Measurements from ENCODE around the gene BRSK2.
"Not testable (repeated sequence)": the region's sequence is repeated elsewhere in the genome, so short reads cannot be mapped to it uniquely, and the experiment has no call there.

Gene BRSK2

DNA sequence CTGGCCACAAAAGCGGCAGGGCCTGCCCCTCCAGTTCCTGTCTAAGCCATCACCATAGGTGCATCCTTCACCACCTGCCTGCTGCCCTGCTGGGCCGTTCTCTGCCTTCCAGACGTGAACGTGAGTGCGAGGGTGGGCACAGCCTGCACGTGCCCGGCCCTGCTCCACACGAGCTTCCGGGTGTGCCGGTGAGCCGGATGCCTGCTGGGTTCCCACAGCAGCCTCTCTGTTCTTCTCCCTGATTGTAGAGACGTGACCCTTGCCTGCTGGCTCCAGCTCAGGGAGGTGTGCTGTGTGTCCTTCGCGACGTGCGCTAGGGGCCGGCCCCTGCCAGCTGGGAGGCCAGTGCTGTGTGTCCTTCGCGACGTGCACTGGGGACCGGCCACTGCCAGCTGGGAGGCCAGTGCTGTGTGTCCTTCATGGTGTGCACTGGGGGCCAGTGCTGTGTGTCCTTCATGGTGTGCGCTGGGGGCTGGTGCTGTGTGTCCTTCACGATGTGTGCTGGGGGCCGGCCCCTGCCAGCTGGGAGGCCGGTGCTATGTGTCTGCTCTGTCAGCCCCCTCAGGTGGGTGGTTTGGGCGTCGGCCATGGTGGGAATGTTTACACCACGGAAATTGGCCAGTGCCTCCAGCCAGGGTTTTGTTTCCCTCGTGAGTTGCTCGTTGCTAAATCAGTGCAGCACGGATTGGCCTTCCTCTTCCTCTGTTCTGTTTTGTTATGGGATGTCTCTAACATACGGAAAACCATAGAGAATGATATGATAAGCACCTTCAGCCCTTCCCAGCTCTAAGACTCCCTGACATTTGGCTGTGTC, 35.4 kb upstream of the BRSK2 start:
- DNase-seq = no peak

DNA sequence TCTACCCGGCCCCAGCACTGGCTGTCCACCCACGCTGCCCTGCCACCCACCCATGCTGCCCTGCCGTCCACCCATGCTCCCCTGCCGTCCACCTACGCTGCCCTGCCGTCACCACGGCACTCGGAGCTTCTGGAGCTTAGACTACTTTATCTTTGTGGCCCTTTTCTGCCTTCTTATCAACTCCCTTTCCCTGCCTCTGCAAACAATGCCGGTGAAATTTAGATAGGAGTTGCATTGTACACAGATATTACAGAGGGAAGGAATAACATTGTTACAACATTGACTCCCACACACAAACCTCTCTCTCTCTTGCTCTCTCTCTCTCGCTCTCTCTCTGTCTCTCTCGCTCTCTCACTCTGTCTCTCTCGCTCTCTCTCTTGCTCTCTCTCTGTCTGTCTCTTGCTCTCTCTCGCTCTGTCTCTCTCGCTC, 33.7 kb upstream of the BRSK2 start:
- DNase-seq = no peak

DNA sequence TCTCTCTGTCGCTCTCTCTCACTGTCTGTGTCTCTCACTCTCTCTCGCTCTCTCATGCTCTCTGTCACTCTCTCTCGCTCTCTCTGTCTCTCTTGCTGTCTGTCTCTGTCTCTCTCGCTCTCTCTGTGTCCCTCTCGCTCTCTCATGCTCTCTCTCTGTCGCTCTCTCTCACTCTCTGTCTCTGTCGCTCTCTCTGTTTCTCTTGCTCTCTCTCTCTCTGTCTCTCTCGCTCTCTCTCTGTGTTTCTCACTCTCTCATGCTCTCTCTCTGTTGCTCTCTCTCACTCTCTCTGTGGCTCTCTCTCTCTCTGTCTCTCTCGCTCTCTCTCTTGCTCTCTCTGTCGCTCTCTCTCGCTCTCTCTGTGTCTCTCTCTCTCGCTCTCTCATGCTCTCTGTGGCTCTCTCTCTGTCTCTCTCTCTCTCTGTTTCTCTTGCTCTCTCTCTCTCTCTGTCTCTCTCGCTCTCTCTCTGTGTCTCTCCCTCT, 33.2 kb upstream of the BRSK2 start:
- no peak for DNase-seq

DNA sequence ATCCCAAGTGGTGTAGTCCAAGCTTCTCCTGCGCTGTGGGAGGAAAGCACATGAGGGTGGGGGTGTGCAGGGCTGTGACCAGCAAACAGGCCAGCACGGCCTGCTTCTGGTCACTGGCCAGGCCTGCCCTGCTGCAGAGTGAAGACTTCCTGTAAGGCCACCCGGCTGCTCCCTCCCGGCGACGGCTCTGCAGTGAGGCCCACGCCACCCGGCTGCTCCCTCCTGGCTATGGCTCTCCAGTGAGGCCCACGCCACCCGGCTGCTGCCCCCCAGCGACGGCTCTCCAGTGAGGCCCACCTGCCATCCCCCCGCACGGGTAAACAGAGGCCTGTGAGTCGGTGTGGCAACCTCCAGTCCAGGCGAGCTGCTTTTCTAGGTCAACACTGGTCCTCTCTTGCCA, 31.4 kb upstream of the BRSK2 start:
- DNase-seq = no peak

DNA sequence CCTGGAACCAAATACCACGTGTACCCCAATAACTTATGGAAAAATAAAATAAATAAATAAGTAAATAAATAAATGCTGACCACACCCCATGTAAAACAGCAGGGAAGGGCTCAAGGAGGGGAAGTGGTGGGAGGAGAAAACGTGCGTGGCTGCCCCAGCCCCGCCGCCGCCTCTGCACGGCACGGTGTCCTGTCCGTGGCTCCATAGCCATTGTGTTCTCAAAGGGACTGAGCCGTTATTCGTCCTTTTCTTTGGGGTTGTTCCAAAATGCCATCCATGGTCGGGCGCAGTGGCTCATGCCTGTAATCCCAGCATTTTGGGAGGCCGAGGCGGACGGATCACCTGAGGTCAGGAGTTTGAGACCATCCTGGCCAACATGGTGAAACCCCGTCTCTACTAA, 30.8 kb upstream of the BRSK2 start:
- DNase-seq = not testable (repeated sequence)

DNA sequence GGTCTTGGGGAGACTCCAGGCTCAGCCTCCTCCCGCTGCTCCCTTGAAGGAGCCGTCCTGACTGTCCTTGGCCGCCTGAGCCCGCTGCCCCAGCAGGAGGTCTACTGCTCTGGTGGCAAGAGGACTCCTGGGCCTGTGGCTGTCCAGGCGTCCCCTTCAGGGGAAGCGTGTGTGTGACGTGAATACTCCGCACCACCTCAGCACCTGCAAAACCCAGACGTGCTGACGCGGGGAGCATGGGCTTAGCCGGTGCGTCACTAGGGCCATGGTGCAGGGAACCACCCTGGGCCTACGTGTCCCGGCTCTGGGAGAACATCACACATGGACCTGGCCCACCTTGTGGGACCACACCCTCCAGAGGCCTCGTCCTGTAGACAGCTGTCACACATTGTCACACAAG, 30.2 kb upstream of the BRSK2 start:
- no peak for DNase-seq

DNA sequence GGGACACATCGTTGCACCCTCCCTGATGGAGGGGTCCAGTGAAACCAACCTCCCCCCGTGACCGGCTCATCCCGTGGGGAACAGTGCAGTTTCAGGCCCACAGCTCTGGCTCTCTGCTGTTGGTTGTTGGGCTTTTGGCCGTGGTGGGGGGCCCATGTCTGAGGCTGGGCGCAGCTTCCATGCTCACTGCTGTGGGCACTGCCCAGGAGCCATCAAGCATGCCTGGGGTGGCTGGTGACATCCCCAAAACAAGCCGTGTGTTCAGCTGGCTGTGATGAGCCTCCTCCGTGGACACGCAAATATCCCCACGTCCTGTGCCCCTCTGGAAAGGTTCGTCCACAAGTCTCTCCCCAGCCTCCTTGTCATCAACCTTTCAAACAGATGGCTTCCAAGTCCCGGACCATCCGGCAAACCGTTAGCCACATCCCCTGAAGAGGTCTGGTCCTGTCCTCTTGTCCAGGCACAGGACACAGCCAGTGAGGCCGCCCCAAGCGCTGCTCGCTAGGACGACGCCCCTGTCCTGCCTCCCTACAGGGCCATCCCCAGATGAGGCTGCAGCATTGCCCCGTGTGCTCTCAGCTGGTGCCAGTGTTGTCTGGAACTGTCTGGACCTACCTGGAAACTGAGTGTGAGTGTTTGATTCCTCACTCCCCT, 29.4 kb upstream of the BRSK2 start:
- DNase-seq = no peak

DNA sequence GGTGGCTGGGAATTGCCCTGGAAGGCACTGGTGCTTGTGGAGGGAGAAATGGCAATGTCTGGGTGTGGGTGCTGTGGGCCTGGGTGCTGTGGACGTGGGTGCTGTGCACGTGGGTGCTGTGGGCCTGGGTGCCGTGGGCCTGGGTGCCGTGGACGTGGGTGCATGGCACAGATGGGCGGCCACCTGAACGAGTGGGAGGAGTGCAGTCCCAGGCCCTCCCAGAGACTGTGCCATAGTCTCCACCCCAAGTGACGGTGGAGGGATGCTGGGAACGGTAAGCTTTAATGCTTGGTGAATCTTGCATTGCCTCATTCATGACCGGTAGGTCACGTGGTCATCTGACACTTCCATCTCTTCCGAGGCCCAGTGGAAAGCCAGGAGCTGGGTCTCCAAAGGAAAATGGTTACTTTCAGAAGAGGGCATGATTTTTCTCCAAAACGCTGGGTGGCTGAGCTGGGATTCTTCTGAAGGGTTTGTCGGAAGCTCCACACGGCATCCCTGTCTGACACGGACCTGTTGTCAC, 28.8 kb upstream of the BRSK2 start:
- no peak for DNase-seq

DNA sequence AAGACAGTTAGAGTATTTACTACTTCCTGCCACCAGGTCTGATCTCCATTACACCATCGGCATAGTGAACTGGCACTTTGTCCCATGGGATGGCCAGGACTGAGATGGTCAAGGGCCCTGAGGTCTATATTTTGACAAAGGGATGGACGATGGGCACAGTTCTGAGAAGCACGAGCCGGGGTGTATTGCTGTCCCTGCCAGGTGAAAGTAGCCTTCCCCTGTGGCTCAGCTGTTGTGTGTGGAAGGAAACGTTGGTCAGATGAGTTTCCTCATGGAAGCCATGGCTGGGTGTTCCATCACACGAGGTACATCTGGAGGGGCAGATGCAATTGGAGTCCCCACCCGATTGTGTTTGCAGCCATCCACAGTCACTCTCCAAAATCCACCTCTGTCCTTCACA, 27.9 kb upstream of the BRSK2 start:
- DNase-seq = no peak

DNA sequence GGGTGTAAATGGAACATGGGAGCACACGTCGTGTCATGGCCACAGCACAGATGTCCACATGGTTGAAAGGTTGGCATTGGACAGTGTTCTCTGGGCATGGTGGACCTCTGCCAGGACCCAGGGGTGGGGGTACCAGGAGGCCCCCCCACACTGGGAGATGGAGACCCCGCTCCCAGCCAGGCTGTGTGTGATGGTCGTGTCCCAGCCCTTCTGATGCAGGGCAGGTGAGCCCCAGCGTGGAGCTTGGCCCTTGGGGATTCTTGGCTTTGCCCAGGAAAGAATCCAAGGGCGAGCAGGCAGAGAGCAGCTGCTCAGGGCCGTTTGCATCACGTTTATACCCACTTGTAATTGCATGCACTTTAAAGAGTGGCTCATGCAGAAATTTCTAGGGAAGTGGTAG, 22.0 kb upstream of the BRSK2 start:
- DNase-seq = no peak

DNA sequence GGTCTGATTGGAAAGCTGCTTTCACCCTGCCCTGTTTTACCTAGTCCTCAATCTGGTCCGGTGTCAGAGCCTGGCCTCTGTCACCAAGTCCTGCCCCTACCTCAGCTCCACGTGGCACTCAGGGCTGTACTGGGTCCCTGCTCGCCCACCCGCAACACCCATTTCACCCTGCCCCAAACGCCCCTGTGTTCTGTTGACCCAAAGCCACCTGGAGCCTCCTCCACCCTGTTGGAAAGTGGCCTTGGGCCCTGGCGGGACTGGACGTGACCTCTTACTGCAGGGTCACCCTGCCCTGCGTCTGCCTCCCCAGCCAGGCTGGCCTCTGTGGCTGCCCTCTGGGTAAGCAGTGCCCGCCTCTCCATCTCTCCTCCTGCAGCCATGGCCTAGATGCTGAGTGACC, 21.5 kb upstream of the BRSK2 start:
- no peak for DNase-seq

DNA sequence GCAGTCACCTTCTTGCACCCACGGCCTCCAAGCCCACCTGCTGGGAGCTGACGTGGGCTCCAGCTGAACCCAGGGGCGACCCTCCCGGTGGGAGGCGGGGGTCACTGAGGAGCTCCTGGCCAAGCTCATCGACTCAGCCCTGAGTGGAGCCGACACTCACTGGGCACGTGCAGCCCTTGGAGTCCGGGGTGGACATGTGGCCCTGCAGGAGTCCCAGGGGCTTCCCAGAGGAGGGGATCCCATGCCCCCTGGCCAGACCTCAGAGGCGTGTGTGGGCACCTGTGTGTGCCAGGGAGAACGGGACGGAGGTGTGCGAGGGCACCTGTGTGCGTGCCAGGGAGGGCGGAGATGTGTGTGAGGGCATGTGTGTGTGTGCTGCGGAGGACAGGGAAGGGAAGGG, 20.8 kb upstream of the BRSK2 start:
- DNase-seq = no peak

DNA sequence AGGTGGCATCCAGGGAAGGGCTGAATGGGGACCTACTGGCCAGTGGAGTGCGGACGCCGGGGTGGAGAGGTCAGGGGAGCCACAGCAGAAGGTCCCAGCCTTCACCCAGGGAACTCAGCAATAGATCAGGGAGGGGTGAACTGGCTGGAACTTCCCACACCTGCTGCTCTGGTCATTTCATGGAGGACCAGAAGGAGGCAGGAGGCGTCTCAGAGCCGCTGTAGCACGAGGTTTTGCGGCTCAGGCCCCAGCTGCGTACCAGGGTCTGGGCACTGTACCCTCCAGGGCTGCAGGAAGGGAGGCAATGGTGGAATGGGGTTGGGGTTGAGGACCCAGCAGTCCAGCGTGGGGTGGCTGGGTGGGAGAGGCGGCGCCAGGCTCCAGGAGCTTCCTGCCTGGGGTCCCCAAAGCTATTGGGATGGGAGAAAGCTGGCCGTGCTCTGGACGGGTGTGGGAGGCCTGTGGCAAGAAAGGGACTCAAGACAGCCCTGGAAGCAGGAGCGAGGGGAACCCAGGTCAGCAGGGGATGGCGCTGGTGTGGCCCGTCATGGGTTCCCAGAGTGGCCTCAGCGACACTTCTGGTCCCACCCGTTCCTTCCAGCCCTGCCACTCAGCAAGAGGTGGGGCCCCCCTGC, 20.2 kb upstream of the BRSK2 start:
- no peak for DNase-seq

DNA sequence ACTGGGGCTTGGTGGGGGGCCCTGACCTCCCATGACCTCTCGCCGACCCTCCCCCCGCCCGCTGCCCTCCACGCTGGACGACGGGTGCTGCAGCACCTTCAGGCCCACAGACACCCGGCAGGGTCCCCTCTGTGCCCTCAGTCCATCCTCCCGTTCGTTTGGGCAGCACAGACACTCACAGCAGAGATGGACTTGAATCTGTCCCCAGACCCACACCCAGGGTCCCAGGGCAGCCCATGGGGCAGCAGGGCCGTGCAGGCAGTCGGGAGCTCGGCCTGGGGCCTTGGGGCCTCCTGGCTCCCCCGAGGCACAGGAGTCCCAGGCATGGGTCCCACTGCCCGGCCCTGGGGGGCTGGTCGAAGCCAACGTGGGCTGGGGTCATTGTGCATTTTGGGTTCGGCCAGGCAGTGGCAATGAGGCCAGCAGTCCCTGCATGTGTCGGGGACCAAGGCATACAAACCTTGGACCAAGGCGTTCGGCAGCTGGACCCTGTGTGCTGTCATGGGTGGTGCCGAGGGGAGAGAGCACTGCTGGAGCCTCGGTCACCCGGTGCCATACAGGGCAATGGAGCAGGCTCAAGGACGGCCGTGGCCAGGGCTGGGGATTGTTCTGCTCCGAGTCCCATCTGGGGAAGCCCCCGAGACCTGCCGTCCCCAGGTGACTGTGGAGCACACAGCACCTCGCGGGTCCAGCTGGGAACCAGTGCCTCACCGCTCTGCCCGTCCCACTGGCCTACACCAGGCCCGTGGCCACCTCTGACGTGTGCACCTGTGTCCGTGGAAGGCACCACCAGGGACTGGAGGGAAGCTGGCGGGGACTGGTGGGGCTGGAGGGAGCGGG, 19.3 kb upstream of the BRSK2 start:
- DNase-seq = no peak

DNA sequence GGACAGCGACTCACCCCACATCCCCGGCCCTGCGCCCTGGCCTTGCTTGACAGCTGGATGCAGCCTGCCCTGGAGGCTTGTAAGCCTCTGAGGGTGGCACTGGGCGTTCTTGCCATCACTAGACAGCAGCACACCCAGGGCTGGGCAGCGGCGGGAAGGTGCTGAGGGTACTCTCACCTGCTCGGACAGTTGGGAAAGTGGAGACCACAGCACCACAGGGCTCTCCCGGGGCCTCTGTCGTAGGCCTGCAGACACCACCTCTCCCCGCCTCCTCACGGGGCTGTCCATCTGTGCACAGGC, 18.8 kb upstream of the BRSK2 start:
- DNase-seq = no peak

DNA sequence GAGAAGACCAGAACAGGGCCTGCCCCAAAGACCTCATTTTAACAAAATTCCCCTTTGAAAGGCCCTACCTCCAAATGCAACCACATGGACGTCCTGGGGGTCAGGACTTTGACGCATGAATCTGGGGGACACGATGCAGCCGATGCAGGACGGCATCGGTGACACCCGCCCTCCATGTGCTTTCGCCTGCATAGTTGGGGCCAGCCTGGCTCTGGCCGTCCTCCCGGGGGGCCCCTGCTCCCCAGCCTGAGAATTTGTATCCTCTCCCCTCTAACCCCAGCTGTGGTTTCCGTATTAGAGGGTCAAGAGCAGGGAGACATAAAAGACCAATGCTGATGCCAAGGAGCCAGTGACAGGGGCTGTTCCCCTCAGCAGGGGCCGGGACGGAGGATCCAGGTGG, 18.4 kb upstream of the BRSK2 start:
- no peak for DNase-seq

DNA sequence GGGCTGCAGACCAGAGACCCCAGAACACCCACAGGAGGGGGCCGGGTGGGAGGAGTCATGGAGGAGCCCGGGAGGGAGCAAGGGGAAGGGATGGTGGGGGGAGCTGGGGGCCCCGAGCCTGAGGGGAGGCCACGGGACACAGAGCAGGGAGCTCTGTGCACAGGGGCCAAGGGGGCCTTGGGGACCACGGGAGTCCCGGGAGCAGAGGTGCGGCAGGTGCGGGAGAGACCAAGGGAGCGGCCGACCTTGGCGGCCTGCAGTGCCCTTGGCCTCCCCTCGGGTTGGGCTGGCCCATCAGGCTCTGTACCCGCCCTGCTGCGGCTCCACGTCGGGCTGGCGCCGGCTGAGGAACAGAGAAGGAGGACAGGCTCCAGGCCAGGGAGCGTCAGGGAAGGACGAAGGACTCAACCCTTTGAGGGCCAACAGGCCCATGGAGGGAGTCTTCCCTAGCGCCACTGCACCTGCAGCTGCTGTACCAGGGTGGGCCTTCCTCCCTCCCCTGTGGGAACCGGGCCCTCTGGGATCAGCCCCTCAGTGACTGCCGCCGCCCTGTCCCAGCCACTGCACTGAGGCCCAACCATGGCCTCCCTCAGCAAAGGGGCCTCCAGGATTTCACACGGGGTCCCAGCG, 17.8 kb upstream of the BRSK2 start:
- no peak for DNase-seq

DNA sequence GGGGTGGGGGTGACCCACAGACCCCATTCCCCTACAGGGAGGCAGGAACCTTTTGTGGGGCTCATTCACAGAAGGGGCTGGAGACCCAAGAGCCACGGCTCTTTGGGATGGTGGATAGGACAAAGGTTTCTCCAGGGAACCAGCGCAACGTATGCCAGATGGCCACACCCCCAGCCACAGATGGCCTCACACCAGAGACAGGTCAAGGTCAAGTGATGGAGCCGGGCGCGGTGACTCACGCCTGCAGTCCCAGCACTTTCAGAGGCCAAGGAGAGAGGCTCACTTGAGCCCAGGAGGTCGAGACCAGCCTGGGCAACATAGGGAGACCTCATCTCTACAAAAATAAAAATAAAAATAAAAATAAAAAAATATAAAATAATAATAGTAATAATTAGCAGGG, 17.1 kb upstream of the BRSK2 start:
- DNase-seq = no peak

DNA sequence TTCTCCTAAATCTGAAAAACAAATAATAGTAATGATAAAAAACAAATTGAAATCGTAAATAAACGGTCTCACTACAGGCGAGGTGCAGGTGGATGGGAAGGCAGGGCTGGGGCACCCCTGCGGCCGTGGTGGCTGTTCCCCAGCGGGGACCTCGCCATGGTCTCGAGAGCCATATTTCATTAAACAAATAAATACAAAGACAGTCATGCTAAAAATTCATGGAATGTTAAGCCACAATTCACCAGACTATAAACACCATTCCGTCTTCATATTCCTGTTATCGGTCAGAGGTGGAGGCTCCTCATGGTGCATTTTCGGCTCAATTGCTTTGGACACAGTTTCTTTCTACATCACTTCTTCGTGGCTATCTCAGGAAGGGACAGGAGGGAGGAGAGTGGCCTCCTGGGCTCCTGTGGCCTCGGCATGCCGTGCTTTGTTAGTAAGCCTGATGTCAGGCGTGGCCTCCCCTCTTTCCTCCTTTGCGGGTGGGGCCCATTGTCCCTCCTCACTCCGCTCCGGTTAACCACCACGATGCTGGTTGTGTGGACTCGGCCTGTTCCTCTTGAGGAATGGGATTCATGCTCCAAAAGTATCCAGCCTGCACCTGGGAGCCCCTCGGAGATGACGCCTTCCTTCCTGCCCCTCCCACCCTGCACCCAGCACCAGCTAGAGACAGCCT, 16.1 kb upstream of the BRSK2 start:
- DNase-seq = no peak

DNA sequence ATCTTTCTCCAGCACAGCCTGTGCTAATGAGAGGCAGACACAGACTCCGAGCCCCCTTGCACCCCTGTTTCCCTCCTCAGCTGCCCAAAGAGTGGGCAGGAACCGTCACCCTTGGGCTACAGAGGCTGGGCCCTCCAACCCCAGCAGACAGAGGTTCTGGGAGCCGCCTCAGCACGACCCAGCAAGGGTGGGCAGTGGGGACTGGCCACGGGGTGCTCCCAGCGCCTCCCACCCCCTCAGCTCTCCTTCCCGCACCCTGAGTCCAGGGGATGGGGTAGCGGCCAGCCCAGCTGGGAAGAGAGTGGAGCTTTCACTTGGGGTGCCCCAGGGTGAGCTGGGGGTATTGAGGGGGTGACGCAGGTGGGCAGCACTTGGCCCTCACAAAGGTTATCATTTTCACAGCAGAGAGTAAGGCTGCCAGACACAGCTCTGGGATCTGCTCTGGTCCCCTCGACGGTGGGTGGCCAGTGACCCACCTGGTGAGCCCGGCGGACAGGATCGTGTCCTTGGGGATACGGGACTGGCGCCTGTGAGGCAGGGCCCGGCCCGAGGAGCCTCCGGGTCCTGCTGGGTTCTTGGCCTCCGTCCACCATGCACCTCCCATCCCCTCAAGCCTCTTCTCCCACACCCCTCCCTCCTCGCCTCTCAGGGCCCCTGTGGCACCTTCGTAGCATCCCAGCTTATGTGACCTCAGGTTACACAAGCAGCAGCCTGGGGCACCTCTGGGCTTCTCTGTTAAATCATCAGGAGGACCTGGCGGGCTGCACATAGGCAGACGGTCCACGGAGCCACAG, 14.4 kb upstream of the BRSK2 start:
- no peak for DNase-seq

DNA sequence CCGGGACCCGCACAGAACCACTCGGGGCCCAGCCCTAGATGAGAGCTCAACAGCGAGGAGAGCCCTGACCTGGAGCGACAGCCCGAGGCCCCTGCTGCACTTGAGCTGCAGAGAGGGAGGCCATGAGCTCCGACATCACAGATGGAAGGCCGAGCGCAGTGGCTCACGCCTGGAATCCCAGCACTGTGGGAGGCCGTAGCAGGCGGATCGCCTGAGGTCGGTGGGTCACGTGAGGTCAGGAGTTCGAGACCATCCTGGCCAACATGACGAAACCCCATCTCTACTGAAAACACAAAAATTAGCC, 13.8 kb upstream of the BRSK2 start:
- no peak for DNase-seq
